COLO668 (cell line): Measurements from ENCODE around the gene PTGES2.

Source experiments
- DNase-seq: peaks from one replicate; lab custom pipeline; 2025; ENCODE audit not compliant: unreplicated experiment; lab: John Stamatoyannopoulos, UW

The PTGES2 gene

DNA sequence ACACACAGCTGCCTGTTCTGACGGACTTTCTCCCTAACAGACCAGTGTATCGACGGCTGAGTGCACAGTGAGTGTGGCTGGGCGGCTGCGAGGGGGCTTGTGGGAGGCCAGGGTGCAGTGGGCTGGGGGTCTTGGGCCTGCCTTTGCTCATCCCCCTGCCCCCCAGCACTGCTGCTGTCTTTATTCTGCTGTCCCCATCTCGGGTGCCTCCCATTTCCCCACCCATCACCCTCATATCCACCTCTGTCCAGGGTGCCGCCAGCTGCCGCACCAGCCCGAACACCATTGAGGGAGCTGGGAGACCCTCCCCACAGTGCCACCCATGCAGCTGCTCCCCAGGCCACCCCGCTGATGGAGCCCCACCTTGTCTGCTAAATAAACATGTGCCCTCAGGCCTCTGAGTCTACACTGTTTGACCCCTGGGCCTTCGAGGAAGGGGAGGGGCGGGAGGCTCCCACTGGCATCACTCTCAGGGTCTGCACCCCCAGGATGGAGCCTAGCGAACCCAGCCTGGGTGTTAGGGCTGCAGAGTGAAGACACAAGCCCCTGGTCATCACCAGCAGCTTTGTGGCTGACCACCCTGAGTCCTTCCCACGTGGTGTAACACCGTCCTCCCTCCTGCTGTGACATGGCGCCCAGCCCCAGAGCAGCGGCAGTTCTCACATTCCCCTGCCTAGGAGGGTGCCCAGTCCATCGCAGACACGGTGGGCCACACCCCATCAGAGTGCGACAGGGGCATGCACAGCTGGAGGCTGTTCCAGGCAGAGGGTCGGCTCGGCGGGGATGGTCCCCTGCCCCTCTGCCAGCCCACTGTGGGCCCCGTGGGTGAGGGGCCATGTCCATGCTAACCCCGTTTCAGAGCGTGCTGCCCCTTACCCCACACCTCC, 25.8 kb upstream of the PTGES2 start:
- no peak for DNase-seq

DNA sequence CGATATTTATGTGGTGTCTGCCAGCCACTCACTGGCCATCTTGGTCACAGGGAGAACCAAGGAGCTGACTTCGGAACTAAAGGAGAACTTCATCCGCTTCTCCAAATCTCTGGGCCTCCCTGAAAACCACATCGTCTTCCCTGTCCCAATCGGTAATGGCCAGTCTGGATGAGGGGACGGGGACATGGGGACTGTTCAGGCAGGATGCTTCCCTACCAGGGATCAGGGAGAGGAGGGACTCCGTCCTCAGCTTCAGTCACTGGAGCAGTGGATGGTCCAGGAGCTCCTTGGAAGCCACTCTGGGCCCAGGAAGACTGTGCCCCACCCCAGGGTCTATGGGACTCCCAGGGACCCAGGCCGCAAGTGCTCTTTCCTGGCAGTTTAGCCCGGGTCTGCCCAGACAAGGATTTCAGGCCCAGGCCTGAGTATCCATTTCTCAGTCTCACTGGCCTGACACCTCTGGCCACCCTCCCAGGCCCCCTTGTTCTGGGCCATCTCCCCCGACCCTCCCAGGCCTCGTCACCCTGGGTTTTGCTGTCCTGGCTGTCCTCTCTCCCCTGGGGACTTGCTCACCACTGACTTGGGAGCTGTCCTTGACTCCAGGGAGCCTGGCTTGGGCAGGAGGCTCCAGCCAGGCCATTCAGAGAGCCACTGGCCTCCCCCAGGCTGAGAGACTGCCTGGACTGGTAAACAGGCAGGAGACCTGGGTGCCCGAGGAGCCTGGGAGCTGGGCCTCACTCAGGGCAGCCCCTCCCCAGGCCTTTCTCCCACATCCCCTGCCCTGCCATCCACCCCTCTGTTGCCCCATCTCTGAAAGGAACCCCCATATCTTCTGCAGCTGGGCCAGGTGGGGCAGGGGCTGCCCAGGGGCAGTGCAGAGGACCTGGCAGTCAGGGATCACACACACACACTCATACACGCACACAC, 24.9 kb upstream of the PTGES2 start:
- DNase-seq, result no peak

DNA sequence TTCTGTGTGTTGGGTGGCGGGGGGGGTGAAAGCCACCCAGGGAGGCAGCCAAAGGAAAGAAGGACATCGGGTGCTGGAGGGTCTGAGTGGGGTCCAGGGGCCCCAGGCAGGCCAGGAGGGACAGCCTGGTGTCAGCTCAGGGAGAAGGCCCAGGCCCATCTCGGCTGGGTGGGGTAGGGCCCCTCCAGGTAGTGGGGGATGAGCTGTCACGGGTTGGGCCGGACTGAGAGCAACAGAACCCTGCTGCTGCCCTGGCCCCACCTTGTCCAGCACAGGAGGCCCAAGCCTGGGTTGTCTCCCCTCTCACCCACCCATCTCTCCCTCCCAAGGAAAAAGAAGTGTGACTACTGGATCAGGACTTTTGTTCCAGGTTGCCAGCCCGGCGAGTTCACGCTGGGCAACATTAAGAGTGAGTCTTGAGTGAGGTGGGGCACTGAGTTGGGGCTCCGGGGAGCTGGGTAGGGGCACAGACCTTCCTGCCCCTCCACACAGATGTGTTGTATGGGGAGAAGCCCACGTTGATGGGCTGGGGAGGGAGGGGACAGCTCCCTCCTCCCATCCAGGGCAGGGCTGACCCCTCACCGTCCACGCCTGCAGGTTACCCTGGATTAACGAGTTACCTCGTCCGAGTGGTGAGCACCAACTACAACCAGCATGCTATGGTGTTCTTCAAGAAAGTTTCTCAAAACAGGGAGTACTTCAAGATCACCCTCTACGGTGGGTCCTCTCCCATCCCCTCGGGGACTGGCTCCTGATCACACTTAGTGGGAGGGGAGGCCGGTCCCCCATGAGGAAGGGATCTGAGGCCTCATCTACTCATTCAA, 24.0 kb upstream of the PTGES2 start:
- DNase-seq, result no peak

DNA sequence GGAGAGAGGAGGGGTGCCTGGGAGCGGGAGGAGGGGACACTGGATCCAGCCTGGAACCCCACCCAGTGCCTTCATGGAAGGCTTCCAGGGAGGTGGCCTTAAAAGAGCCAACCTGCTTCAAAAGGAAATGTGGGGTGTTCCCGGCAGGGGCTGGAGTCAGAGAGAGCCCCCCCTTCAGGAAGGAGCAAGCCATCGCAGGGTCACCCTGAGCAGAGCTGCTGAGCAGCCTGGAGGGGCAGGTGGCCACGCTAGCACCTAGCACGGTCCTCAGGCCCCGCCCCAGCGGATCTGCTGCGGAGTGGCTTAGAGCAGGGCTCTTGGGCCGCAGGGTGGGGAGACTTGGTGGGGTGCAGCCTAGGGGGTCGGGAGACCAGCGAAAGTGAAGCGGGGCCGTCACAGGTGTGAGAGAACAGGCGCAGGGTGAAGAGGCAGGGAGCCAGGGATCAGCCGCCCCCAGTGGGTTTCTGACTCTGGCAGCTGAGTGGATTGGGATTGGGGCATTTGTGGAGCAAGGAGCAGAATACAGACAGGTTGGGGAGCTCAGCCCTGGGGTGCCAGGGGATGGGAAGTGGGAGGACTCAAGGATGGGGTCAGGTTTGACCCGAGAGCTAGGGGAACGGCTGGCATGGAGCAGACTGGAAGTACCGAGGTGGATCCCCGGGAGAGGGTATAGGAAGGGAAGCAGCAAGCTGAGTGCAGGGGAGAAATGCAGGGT, 23.2 kb upstream of the PTGES2 start:
- peak; percentile 61 for DNase-seq

DNA sequence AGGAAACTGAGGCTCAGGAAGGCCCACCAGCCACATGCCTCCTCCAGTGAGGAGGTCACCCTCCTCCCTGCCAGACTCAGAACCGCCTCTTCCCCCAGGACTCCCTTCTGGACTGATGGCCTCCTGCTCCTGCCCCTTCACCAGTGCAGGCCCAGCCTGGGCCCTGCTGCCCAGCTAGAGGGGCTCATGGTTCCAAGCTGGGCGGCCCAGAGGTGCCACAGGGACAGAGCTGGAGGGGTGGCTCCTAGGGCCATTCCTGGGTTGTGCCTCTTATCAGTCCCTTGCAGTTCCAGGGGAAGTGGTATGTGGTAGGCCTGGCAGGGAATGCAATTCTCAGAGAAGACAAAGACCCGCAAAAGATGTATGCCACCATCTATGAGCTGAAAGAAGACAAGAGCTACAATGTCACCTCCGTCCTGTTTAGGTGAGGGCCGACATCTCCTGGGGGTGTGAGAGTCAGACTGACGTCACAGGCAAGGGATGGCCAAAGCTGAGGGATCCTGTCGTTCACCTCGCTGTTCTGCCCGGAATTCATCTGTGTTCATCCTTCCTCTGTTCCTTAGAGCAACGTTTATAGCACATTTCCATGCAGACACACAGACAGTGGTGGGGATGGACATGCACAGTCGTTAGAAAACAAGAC, 22.5 kb upstream of the PTGES2 start:
- DNase-seq, result no peak

DNA sequence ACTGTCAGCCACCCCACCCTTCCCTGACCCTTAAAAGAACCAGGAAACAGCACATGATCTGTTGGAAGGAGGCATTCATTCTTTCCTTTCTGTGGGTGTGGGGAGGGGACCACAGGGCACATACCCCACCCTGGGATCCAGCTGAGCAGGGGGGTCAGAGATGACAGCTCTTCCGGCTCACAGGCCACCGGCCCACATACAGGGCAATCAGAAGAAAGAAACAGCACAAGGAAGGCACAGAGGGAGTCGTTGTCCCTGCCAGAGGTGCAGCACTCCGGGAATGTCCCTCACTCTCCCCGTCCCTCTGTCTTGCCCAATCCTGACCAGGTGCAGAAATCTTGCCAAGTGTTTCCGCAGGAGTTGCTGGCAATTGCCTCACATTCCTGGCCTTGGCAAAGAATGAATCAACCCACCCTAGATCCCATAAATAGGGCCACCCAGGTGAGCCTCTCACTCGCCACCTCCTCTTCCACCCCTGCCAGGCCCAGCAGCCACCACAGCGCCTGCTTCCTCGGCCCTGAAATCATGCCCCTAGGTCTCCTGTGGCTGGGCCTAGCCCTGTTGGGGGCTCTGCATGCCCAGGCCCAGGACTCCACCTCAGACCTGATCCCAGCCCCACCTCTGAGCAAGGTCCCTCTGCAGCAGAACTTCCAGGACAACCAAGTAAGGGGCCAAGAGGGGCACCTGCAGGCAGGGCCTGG, 21.6 kb upstream of the PTGES2 start, which contains the start of gene LCN2:
LCN2 (plus strand) TSS at position 453 of the 701 bp plus-strand sequence; CDS start at position 526, 73 bp downstream.
- DNase-seq, result no peak

DNA sequence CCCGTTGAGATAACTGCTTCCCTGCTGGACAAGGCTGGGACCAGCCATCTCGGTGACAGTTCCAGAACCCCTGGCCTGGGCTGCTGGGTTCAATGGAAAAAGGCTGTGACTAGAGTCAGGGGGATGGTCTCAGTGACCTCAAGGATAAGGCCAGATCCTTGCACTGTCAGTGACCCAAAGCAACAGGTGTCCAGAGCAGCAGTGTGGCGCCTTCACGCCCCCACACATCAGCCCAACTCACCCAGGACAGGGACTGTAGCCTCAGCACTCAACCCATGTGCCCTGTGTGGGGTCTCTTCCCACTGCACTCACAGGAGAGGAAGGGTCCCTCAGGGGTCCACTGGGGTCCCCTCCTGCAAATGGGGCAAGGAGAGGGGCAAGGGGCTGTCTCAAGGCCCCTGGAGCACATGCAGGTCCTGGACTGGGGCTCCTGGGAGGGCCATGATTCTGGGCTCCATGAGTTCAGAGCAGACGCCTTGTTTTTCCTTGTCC, 21.0 kb upstream of the PTGES2 start:
- no peak for DNase-seq

DNA sequence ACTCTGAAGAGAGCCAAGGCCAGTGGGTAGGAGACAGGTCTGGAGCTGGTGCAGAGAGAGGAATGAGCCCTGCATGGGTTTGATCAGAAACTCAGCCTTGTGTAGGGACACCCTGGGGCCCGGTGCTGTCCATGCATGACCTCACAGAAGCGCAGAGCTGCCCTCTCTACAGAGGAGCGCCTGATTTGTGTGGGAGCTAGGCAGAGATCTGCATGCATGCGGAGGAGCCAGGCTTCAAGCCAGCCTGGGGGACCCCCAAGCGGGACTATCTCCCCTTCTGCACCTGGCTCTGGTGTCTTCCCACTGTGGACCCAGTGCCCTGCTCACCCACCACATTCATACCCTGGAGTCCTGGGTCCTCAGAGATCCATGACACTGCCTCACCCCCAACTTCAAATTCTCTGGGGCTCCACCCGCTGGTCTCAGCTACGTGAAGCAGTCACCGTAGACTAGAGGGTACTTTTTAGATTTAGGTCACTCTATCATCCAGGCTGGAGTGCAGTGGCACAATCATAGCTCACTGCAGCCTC, 19.1 kb upstream of the PTGES2 start:
- no peak for DNase-seq

DNA sequence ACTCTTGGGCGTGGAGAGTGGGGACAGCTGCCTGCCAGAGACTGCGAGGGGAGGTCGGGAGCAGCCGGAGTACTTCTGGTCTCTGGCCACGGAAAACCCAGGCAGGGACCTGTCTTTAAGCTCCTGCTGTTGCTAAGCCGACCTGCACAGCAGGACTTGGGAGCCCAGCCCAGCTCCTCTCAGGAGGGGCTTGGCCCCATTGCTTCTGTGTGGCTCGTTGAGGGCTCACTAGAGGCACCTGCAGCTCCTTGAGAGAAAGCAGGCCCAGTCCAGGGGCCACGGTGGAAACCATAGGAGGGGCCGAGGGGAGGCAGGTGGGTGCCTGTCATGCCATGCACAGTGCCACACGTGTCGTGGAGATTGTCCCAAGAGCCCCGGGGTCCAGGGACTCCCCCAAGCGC, 18.4 kb upstream of the PTGES2 start:
- DNase-seq, result no peak

DNA sequence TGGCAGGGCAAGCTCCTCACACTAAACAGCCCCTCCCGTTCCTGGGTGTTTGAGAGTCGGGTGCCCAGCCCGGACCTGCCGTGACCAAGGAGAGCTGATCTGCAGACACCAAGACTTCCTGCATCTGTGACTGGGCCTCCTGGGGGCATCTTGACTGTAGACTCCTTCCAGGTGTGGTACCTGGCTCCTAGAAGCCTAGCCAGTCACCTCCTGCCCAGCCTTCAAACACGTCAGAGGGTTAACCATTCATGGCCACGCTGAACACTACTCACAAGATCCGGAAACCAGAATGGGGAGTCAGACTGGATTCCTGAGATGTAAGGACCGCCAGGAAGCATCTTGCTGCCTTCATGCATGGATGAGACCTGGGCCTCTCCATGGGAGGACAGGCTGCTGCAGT, 18.0 kb upstream of the PTGES2 start:
- no peak for DNase-seq

DNA sequence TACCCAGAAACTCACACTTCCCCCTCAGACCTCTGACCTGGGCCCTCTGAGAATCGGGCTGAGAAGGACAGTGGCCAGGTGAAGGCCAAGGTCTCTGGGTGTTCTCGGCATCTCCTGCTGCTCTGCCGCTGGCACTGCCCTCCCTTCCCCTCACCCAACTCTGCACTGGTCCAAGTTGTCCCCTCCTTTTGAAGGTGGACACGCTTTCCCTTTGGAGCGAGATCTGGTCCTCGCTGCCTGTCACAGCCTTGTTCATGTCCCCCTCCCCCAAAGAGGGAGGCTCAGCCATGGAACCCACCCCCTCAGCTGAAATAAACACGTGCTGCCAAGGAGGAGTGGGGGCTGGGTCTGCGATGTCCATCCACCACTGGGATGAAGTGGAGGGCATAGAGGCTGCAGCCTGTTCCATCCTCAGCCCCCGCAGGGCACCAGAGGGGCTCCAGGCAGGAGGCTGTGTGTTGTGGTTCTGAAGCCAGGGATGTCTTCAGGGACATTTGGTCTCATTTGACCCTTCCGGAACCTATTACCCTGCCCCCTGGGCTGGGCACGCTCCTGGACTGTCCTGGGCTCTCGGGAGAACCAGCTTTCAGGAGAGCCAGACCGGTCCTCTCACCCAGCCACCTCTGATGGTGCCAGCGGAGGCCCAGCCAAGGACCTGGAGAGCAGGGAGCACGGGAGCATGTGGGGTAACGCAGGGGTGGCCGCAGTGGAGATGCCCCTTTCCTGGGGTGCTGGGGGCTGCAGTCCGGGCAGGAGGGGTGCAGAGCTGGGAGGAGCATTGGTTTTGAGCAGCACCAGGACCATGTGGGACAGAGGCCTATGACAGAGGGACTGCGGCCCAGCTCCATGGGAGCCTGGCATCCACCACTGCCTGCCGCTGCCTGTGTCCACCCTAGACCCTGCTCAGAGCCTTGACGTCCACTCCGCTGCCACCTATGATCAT, 17.0 kb upstream of the PTGES2 start:
- DNase-seq, result no peak

DNA sequence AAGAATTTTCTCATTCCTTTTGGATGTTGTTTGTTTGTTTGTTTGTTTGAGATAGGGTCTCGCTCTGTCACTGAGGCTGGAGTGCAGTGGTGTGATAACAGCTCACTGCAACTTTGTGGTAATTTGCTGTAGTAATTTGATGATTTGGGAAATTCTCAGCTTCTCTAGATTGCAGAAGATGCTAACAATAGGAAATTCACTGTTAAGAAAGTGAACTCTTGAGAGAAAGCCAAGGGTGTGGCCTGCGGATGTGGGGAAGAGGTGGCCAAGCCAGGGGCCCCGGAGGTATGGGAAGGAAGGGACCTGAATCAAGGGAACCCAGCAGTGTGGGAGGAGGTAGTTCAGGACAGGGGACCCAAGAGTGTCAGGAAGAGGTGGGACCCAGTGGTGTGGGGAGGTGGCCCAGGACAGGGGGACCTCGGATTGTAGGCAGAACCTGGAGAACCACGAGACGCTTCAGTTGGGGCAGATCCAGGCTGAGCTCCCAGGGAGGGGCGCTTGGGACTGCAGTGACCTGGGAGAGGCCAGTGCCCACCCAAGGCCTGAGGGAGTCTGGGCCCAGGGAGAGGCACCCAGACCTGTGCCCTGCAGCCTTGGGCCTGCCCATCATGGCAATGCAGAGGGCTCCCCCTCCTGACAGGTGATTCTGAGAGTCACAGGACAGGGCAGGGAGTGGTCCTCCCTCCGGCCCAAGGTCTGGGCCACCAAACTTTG, 16.2 kb upstream of the PTGES2 start:
- DNase-seq, result no peak

DNA sequence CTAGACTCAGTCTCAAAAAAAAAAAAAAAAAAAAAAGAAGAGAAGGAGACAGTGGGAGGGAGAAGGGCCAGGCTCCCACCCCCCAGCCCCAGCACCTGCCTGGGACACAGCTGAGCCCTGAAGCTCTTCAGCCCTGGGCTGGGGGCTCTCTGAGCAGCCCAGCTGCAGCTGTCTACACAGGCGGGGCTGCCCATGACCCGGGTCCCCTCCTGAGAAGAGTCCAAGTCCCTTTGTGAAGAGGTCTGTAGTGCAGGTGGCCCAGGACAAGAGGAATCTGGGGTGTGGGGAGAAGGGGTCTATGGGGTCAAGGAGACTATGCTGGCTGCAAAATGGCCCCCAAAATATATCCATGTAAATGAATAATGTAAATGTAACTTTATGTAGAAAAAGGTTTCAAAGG, 15.1 kb upstream of the PTGES2 start:
- no peak for DNase-seq

DNA sequence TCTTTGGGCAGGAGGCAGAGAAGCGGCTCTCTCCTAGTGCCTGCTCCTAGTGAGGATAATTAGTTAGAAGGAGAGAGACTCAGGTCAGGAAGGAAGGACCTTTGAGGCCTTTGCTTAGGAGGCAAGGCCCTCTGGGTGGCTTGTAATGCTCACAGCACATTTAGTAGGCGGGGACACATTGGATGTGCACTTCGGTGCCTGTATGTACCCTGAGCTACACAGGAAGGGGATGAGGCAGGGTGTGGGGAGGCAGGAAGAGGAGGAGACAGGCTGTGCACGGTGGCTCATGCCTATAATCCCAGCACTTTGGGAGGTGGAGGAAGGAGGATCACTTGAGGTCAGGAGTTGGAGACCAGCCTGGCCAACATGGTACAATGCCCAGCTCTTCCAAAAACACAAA, 14.5 kb upstream of the PTGES2 start:
- no peak for DNase-seq

DNA sequence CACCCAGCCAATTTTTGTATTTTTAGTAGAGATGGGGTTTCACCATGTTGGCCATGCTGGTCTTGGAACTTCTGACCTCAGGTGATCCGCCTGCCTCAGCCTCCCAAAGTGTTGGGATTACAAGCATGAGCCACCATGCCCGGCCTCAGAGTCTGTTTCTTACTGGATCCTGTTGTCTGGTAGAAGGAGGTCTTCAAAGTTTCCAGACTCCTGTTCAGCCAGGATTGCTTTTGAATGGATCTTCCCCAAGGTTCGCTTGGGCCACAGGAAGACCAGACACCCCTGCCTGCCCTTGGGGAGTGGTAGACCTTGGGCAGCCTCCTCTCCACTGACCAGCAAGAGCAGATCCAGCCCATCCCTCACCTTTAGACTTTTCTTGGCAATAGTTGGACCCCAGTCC, 14.1 kb upstream of the PTGES2 start:
- DNase-seq, result no peak

DNA sequence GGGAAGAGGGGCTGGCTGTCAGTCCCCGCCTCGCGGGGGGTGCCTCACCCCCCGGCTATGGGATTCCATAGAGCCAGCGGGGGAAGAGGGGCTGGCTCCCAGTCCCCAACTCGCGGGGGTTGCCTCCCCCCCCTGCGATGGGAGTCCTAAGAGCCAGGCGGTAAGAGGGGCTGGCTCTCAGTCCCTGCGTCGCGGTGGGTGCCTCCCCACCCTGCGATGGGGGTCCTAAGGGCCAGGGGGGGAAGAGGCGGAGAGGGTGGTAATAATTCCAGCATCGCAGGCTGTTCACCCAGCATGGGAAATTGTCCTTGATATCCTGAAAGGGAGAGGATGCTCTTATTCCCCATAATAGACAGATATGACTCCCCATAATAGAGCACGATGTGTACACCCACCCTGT, 12.1 kb upstream of the PTGES2 start:
- DNase-seq, result no peak

DNA sequence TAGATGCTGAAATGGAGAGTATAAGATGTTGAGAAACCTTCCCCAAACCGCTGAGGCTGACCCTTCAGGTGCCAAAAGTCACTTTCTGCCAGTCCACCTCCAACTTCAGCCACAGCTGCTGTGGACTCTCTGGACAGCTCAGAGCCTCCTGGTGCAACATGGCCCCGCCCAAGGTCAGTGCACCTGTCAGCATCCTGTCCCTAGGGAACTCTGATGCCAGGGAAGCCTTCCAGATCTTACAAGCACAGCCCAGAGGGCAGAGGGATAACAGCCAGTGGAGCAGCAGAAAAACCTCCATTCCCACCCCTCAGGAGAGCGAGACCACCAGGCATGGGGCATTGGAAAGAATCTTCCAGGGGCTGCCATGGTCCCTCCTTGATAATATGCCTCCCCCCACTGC, 10.5 kb upstream of the PTGES2 start:
- no peak for DNase-seq
